ENCODE measurements around the gene CDAN1. TPM values are rescaled to one million over a fixed set of nuclear protein-coding genes. Genes with fewer than 3 reads are reported as not detected.

Gene CDAN1
- polyA plus RNA-seq, 1 donor from 2014 or later: 16.8 TPM

DNA sequence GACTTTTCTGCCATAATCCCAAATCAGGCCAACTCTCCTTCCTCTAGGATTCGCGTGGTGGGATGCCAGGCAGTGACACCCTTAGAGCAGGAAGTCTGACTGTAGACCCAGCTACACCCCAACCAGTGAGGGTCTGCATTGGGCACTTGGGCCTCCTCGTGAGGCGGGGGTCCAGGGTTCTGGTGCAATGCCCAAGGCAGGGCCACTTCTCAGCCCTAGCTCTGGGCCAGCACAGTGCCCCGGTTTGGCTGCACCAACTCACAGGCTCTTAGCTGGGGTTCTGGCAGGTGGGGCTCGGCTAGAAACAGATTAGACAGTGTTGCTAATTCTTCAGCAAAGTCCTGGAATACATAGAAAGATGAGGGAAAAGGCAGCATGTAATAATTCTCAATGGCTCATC lies 12.7 kb downstream of the CDAN1 start:
- H3K4me3 ChIP-seq (ENCODE audit: low read length): no peak overlapping the region
- H3F3A ChIP-seq (ENCODE audit: insufficient read depth, low read length, poor library complexity, severe bottlenecking): no peaks in the 10 kb centered on the region
- H4K20me1 ChIP-seq (ENCODE audit: insufficient read depth): no peaks in the 10 kb centered on the region
- H3K9ac ChIP-seq (ENCODE audit: low read length): no peak overlapping the region
- no peak overlapping the region for H3K4me2 ChIP-seq (ENCODE audit: low read length)
- no peaks in the 10 kb centered on the region for H3K9me2 ChIP-seq (ENCODE audit: insufficient read depth, low read length)
- H3K27ac ChIP-seq (ENCODE audit: low read length): no peak overlapping the region
- H3K36me3 ChIP-seq (ENCODE audit: insufficient read depth, low read length): peaks cover 5% of the 10 kb centered on the region
- no peaks in the 10 kb centered on the region for H3K9me3 ChIP-seq (ENCODE audit: low read length)
- H3K27me3 ChIP-seq (ENCODE audit: insufficient read depth, low read depth, low read length): no peaks in the 10 kb centered on the region
- H3K79me2 ChIP-seq (replicated peaks; ENCODE audit: insufficient read depth, low read length): no peaks in the 10 kb centered on the region
- no peak overlapping the region for H2AFZ ChIP-seq (ENCODE audit: low read depth, low read length)
- TF ChIP-seq REST (IDR thresholded peaks at IDR 0.05; ENCODE audit: borderline replicate concordance): no peak
- TF ChIP-seq, protein P1, sequence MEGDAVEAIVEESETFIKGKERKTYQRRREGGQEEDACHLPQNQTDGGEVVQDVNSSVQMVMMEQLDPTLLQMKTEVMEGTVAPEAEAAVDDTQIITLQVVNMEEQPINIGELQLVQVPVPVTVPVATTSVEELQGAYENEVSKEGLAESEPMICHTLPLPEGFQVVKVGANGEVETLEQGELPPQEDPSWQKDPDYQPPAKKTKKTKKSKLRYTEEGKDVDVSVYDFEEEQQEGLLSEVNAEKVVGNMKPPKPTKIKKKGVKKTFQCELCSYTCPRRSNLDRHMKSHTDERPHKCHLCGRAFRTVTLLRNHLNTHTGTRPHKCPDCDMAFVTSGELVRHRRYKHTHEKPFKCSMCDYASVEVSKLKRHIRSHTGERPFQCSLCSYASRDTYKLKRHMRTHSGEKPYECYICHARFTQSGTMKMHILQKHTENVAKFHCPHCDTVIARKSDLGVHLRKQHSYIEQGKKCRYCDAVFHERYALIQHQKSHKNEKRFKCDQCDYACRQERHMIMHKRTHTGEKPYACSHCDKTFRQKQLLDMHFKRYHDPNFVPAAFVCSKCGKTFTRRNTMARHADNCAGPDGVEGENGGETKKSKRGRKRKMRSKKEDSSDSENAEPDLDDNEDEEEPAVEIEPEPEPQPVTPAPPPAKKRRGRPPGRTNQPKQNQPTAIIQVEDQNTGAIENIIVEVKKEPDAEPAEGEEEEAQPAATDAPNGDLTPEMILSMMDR (IDR thresholded peaks at IDR 0.05; ENCODE audit: poor library complexity, severe bottlenecking): no peak
- no peak for TF ChIP-seq MXI1 (conservative IDR thresholded peaks at IDR 0.05; ENCODE audit: poor library complexity, severe bottlenecking)
- no peak for TF ChIP-seq POLR2AphosphoS5 (IDR thresholded peaks at IDR 0.05)
- no peak for TF ChIP-seq TAF1 (IDR thresholded peaks at IDR 0.05; ENCODE audit: low read depth)
- no peak for TF ChIP-seq EZH2 (IDR thresholded peaks at IDR 0.05; ENCODE audit: borderline replicate concordance, insufficient read depth, low read length, poor library complexity, severe bottlenecking)
- no peak for TF ChIP-seq SMC3 (conservative IDR thresholded peaks at IDR 0.05; ENCODE audit: poor library complexity)
- no peak for TF ChIP-seq EP300 (conservative IDR thresholded peaks at IDR 0.05; ENCODE audit: poor library complexity, severe bottlenecking)
- no peak for TF ChIP-seq RAD21 (conservative IDR thresholded peaks at IDR 0.05)

DNA sequence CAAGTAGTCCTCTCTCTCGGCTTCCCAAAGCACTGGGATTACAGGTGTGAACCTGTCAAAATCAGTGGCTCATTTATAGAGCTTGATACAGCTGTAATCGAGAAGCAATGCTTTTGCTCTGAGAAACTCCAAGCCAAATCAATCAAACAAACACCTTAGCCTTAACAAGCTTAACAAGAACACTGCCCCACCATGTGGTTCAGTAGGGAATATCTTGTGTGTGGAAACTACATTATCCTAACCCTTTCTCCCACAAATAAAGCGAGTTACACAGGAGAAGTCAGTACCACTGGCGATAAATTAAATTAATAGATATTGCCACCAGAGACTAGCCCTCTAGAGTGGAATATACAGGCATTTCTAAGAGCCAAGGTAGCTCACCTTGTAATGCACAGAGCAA lies 13.9 kb downstream of the CDAN1 start:
- peaks cover 5% of the 10 kb centered on the region for H3K36me3 ChIP-seq (ENCODE audit: insufficient read depth, low read length)
- no peaks in the 10 kb centered on the region for H4K20me1 ChIP-seq (ENCODE audit: insufficient read depth)
- H3K4me2 ChIP-seq (ENCODE audit: low read length): no peak overlapping the region
- H3K9ac ChIP-seq (ENCODE audit: low read length): no peak overlapping the region
- no peak overlapping the region for H3K4me3 ChIP-seq (ENCODE audit: low read length)
- H3K27ac ChIP-seq (ENCODE audit: low read length): no peak overlapping the region
- H3F3A ChIP-seq (ENCODE audit: insufficient read depth, low read length, poor library complexity, severe bottlenecking): no peaks in the 10 kb centered on the region
- no peaks in the 10 kb centered on the region for H3K9me3 ChIP-seq (ENCODE audit: low read length)
- no peak for TF ChIP-seq SMC3 (conservative IDR thresholded peaks at IDR 0.05; ENCODE audit: poor library complexity)
- TF ChIP-seq, protein P1 (IDR thresholded peaks at IDR 0.05; ENCODE audit: poor library complexity, severe bottlenecking): peak; percentile 22
- no peaks in the 10 kb centered on the region for H3K79me2 ChIP-seq (replicated peaks; ENCODE audit: insufficient read depth, low read length)
- no peak overlapping the region for H2AFZ ChIP-seq (ENCODE audit: low read depth, low read length)
- no peaks in the 10 kb centered on the region for H3K27me3 ChIP-seq (ENCODE audit: insufficient read depth, low read depth, low read length)
- no peaks in the 10 kb centered on the region for H3K9me2 ChIP-seq (ENCODE audit: insufficient read depth, low read length)

Data from neural cell (in vitro differentiated cells).